ENCODE data around the gene MAPK4.

MAPK4 gene

GRCh38 chr18:50674307-50674980, 114.6 kb downstream of the MAPK4 start:
- H3K4me3 ChIP-seq (ENCODE audit: insufficient read depth, low read depth, low read length, poor library complexity, severe bottlenecking): no peak overlapping the region
- no peaks in the 10 kb centered on the region for H3K9me3 ChIP-seq (ENCODE audit: control insufficient read depth, low read length)
- H3K36me3 ChIP-seq (ENCODE audit: control insufficient read depth, insufficient read depth, low read length): no peaks in the 10 kb centered on the region
- no peaks in the 10 kb centered on the region for H3K27me3 ChIP-seq (replicated peaks; ENCODE audit: control insufficient read depth, insufficient read depth, low read length, poor library complexity, severe bottlenecking)
- H3K27ac ChIP-seq (ENCODE audit: insufficient read depth, low read length, poor library complexity, severe bottlenecking): no peak overlapping the region
- no peaks in the 10 kb centered on the region for H3K4me1 ChIP-seq (ENCODE audit: control insufficient read depth, insufficient read depth, low read length, poor library complexity, severe bottlenecking)
- DNase-seq: no peak

GRCh38 chr18:50675043-50675442, 115.2 kb downstream of the MAPK4 start:
- Histone ChIP-seq H3K4me3 (ENCODE audit: insufficient read depth, low read depth, low read length, poor library complexity, severe bottlenecking) (no peak overlapping the region), H3K27me3 (replicated peaks; ENCODE audit: control insufficient read depth, insufficient read depth, low read length, poor library complexity, severe bottlenecking) (no peaks in the 10 kb centered on the region), H3K4me1 (ENCODE audit: control insufficient read depth, insufficient read depth, low read length, poor library complexity, severe bottlenecking) (no peaks in the 10 kb centered on the region), H3K27ac (ENCODE audit: insufficient read depth, low read length, poor library complexity, severe bottlenecking) (no peak overlapping the region), H3K36me3 (ENCODE audit: control insufficient read depth, insufficient read depth, low read length) (no peaks in the 10 kb centered on the region), H3K9me3 (ENCODE audit: control insufficient read depth, low read length) (no peaks in the 10 kb centered on the region)
- no peak for DNase-seq

- H3K27me3 ChIP-seq (replicated peaks; ENCODE audit: control insufficient read depth, insufficient read depth, low read length, poor library complexity, severe bottlenecking): no peaks in the 10 kb centered on the region
- no peak overlapping the region for H3K4me3 ChIP-seq (ENCODE audit: insufficient read depth, low read depth, low read length, poor library complexity, severe bottlenecking)
- no peak overlapping the region for H3K27ac ChIP-seq (ENCODE audit: insufficient read depth, low read length, poor library complexity, severe bottlenecking)
- no peaks in the 10 kb centered on the region for H3K4me1 ChIP-seq (ENCODE audit: control insufficient read depth, insufficient read depth, low read length, poor library complexity, severe bottlenecking)
- no peaks in the 10 kb centered on the region for H3K36me3 ChIP-seq (ENCODE audit: control insufficient read depth, insufficient read depth, low read length)
- no peaks in the 10 kb centered on the region for H3K9me3 ChIP-seq (ENCODE audit: control insufficient read depth, low read length)
- DNase-seq: no peak
Measured at GRCh38 chr18:50678651-50679050, 118.8 kb downstream of the MAPK4 start.

GRCh38 chr18:50679056-50679455, 119.2 kb downstream of the MAPK4 start:
- Histone ChIP-seq H3K27ac (ENCODE audit: insufficient read depth, low read length, poor library complexity, severe bottlenecking) (no peak overlapping the region), H3K36me3 (ENCODE audit: control insufficient read depth, insufficient read depth, low read length) (no peaks in the 10 kb centered on the region), H3K4me3 (ENCODE audit: insufficient read depth, low read depth, low read length, poor library complexity, severe bottlenecking) (no peak overlapping the region), H3K4me1 (ENCODE audit: control insufficient read depth, insufficient read depth, low read length, poor library complexity, severe bottlenecking) (no peaks in the 10 kb centered on the region), H3K9me3 (ENCODE audit: control insufficient read depth, low read length) (no peaks in the 10 kb centered on the region), H3K27me3 (replicated peaks; ENCODE audit: control insufficient read depth, insufficient read depth, low read length, poor library complexity, severe bottlenecking) (no peaks in the 10 kb centered on the region)
- no peak for DNase-seq

- Histone ChIP-seq H3K27ac (ENCODE audit: insufficient read depth, low read length, poor library complexity, severe bottlenecking) (no peak overlapping the region), H3K9me3 (ENCODE audit: control insufficient read depth, low read length) (no peaks in the 10 kb centered on the region), H3K4me1 (ENCODE audit: control insufficient read depth, insufficient read depth, low read length, poor library complexity, severe bottlenecking) (no peaks in the 10 kb centered on the region), H3K4me3 (ENCODE audit: insufficient read depth, low read depth, low read length, poor library complexity, severe bottlenecking) (no peak overlapping the region), H3K27me3 (replicated peaks; ENCODE audit: control insufficient read depth, insufficient read depth, low read length, poor library complexity, severe bottlenecking) (no peaks in the 10 kb centered on the region), H3K36me3 (ENCODE audit: control insufficient read depth, insufficient read depth, low read length) (no peaks in the 10 kb centered on the region)
- no peak for DNase-seq
Measured at GRCh38 chr18:50679656-50680055, 119.8 kb downstream of the MAPK4 start.

GRCh38 chr18:50680966-50681365, 121.1 kb downstream of the MAPK4 start:
- Histone ChIP-seq H3K36me3 (ENCODE audit: control insufficient read depth, insufficient read depth, low read length) (no peaks in the 10 kb centered on the region), H3K27ac (ENCODE audit: insufficient read depth, low read length, poor library complexity, severe bottlenecking) (no peak overlapping the region), H3K27me3 (replicated peaks; ENCODE audit: control insufficient read depth, insufficient read depth, low read length, poor library complexity, severe bottlenecking) (no peaks in the 10 kb centered on the region), H3K4me1 (ENCODE audit: control insufficient read depth, insufficient read depth, low read length, poor library complexity, severe bottlenecking) (no peaks in the 10 kb centered on the region), H3K4me3 (ENCODE audit: insufficient read depth, low read depth, low read length, poor library complexity, severe bottlenecking) (no peak overlapping the region), H3K9me3 (ENCODE audit: control insufficient read depth, low read length) (no peaks in the 10 kb centered on the region)
- no peak for DNase-seq

GRCh38 chr18:50682852-50683251, 123.0 kb downstream of the MAPK4 start:
- Histone ChIP-seq H3K4me1 (ENCODE audit: control insufficient read depth, insufficient read depth, low read length, poor library complexity, severe bottlenecking) (no peaks in the 10 kb centered on the region), H3K27me3 (replicated peaks; ENCODE audit: control insufficient read depth, insufficient read depth, low read length, poor library complexity, severe bottlenecking) (no peaks in the 10 kb centered on the region), H3K36me3 (ENCODE audit: control insufficient read depth, insufficient read depth, low read length) (no peaks in the 10 kb centered on the region), H3K27ac (ENCODE audit: insufficient read depth, low read length, poor library complexity, severe bottlenecking) (no peak overlapping the region), H3K9me3 (ENCODE audit: control insufficient read depth, low read length) (no peaks in the 10 kb centered on the region), H3K4me3 (ENCODE audit: insufficient read depth, low read depth, low read length, poor library complexity, severe bottlenecking) (no peak overlapping the region)
- DNase-seq: no peak

- no peak overlapping the region for H3K4me3 ChIP-seq (ENCODE audit: insufficient read depth, low read depth, low read length, poor library complexity, severe bottlenecking)
- no peaks in the 10 kb centered on the region for H3K4me1 ChIP-seq (ENCODE audit: control insufficient read depth, insufficient read depth, low read length, poor library complexity, severe bottlenecking)
- no peaks in the 10 kb centered on the region for H3K36me3 ChIP-seq (ENCODE audit: control insufficient read depth, insufficient read depth, low read length)
- no peak for DNase-seq
- no peak overlapping the region for H3K27ac ChIP-seq (ENCODE audit: insufficient read depth, low read length, poor library complexity, severe bottlenecking)
- no peaks in the 10 kb centered on the region for H3K9me3 ChIP-seq (ENCODE audit: control insufficient read depth, low read length)
- no peaks in the 10 kb centered on the region for H3K27me3 ChIP-seq (replicated peaks; ENCODE audit: control insufficient read depth, insufficient read depth, low read length, poor library complexity, severe bottlenecking)
Measured at GRCh38 chr18:50686409-50686808, 126.5 kb downstream of the MAPK4 start.

GRCh38 chr18:50687491-50687890, 127.6 kb downstream of the MAPK4 start:
- H3K27ac ChIP-seq (ENCODE audit: insufficient read depth, low read length, poor library complexity, severe bottlenecking): no peak overlapping the region
- H3K9me3 ChIP-seq (ENCODE audit: control insufficient read depth, low read length): no peaks in the 10 kb centered on the region
- no peak for DNase-seq
- no peaks in the 10 kb centered on the region for H3K4me1 ChIP-seq (ENCODE audit: control insufficient read depth, insufficient read depth, low read length, poor library complexity, severe bottlenecking)
- no peak overlapping the region for H3K4me3 ChIP-seq (ENCODE audit: insufficient read depth, low read depth, low read length, poor library complexity, severe bottlenecking)
- H3K36me3 ChIP-seq (ENCODE audit: control insufficient read depth, insufficient read depth, low read length): no peaks in the 10 kb centered on the region
- no peaks in the 10 kb centered on the region for H3K27me3 ChIP-seq (replicated peaks; ENCODE audit: control insufficient read depth, insufficient read depth, low read length, poor library complexity, severe bottlenecking)

- no peak overlapping the region for H3K4me3 ChIP-seq (ENCODE audit: insufficient read depth, low read depth, low read length, poor library complexity, severe bottlenecking)
- DNase-seq: no peak
- no peak overlapping the region for H3K27ac ChIP-seq (ENCODE audit: insufficient read depth, low read length, poor library complexity, severe bottlenecking)
- H3K36me3 ChIP-seq (ENCODE audit: control insufficient read depth, insufficient read depth, low read length): no peaks in the 10 kb centered on the region
- H3K4me1 ChIP-seq (ENCODE audit: control insufficient read depth, insufficient read depth, low read length, poor library complexity, severe bottlenecking): no peaks in the 10 kb centered on the region
- no peaks in the 10 kb centered on the region for H3K9me3 ChIP-seq (ENCODE audit: control insufficient read depth, low read length)
- H3K27me3 ChIP-seq (replicated peaks; ENCODE audit: control insufficient read depth, insufficient read depth, low read length, poor library complexity, severe bottlenecking): no peaks in the 10 kb centered on the region
Measured at GRCh38 chr18:50689578-50689977, 129.7 kb downstream of the MAPK4 start.

Measured in effector memory CD4-positive, alpha-beta T cell (primary cell).